RWPE2 (cell line): ENCODE results near the gene SRI.

Experiments
- ATAC-seq: fragments of 200-7000 bp; cut with Tn5 transposase; 3 replicates; pipeline ENCODE4 v1.9.1; 2021; ENCODE audit warnings: low read depth
- DNase-seq: peaks from one replicate; pipeline ENCODE4 v3.0.0-alpha.2; 2020; ENCODE audit warnings: low spot score
- H3K27ac ChIP-seq: fragments of 450-650 bp; 2 replicates; pipeline ENCODE4 v1.5.1; 2017; ENCODE audit warnings: mild to moderate bottlenecking; ENCODE audit not compliant: poor library complexity, severe bottlenecking
- H3K27me3 ChIP-seq: fragments of 250-450 bp; sonication (Bioruptor Pico); 2 replicates; pipeline ENCODE4 v1.5.1; 2021; ENCODE audit warnings: mild to moderate bottlenecking, moderate library complexity; ENCODE audit not compliant: insufficient read depth, poor library complexity, severe bottlenecking
- H3K36me3 ChIP-seq: fragments of 250-450 bp; sonication (Bioruptor Pico); 2 replicates; pipeline ENCODE4 v1.5.1; 2020; ENCODE audit warnings: low read depth, mild to moderate bottlenecking, moderate library complexity
- H3K4me1 ChIP-seq: fragments of 250-450 bp; sonication (Bioruptor Pico); 2 replicates; pipeline ENCODE4 v1.5.1; 2021; ENCODE audit warnings: mild to moderate bottlenecking, moderate library complexity; ENCODE audit not compliant: insufficient read depth, poor library complexity, severe bottlenecking
- H3K4me3 ChIP-seq: fragments of 250-450 bp; sonication (Bioruptor Pico); 2 replicates; pipeline ENCODE4 v1.5.1; 2021; ENCODE audit warnings: mild to moderate bottlenecking, moderate library complexity; ENCODE audit not compliant: severe bottlenecking
- H3K9me3 ChIP-seq: fragments of 250-450 bp; sonication (Bioruptor Pico); 2 replicates; pipeline ENCODE4 v1.5.1; 2021; ENCODE audit warnings: mild to moderate bottlenecking, moderate library complexity; ENCODE audit not compliant: severe bottlenecking
- TF ChIP-seq, protein P1 (sequence below): fragments of 450-650 bp; IDR thresholded peaks from one replicate; pipeline ENCODE4 v1.5.1; 2017; ENCODE audit warnings: mild to moderate bottlenecking, moderate library complexity; ENCODE audit not compliant: poor library complexity, severe bottlenecking

SRI gene

DNA sequence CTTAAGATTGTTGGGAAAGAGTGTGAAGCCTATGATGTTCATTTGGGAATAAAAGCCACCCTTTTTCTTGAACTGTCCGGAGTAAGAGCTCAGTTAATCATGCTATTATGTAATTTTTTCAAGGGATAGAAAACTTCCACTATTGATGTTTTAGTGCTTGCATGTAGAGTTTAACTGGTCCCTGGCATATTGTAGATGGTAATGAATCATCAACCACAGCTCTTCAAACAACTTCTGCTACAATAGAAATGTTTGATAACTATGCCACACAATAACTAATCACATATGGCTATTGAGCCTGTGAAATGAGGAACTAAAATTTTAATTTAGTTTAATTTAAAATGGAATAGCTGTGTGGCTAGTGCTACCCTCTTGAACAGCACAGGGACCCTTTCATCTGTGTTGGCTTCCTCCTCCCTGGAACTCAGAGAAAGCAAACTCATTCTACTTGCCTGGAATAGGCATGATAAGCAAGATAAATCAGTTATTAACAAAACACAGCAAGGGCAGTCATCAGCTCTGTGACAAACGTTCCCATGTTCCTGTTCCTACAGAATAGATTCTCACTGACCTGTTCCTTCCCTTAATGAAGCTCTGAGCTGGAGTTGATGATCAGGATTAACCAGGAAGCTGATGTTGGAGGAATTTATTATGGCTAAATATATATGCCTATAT is 4.9 kb upstream of the SRI start:
- Histone ChIP-seq H3K27ac (peak overlapping the region; percentile 6), H3K4me3 (no peak overlapping the region), H3K36me3 (no peaks in the 10 kb centered on the region), H3K27me3 (no peaks in the 10 kb centered on the region), H3K4me1 (peaks cover 27% of the 10 kb centered on the region), H3K9me3 (no peaks in the 10 kb centered on the region)
- DNase-seq (no peak), ATAC-seq (peak; percentile 50)
- TF ChIP-seq, protein P1, sequence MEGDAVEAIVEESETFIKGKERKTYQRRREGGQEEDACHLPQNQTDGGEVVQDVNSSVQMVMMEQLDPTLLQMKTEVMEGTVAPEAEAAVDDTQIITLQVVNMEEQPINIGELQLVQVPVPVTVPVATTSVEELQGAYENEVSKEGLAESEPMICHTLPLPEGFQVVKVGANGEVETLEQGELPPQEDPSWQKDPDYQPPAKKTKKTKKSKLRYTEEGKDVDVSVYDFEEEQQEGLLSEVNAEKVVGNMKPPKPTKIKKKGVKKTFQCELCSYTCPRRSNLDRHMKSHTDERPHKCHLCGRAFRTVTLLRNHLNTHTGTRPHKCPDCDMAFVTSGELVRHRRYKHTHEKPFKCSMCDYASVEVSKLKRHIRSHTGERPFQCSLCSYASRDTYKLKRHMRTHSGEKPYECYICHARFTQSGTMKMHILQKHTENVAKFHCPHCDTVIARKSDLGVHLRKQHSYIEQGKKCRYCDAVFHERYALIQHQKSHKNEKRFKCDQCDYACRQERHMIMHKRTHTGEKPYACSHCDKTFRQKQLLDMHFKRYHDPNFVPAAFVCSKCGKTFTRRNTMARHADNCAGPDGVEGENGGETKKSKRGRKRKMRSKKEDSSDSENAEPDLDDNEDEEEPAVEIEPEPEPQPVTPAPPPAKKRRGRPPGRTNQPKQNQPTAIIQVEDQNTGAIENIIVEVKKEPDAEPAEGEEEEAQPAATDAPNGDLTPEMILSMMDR, result no peak

DNA sequence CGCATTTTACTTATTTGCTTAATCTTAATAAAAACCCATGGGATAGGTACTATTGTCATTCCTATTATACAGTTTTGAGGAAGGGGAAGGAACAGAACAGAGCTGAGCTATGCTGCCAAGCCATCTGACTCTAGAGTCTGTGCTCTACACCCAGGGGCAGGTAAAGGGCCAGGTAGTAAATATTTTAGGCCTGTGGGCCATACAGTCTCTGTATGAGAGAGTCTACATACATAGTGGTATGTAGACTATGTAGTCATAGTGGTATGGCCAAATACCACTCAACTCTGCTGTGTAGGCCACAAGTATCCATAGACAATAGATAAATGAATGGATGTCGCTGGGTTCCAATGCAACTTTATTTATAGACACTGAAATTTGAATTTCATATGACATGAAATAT is 3.4 kb upstream of the SRI start:
- Histone ChIP-seq H3K27ac (no peak overlapping the region), H3K36me3 (peaks cover 3% of the 10 kb centered on the region; the same call in 1 of the 2 replicates), H3K4me1 (peaks cover 32% of the 10 kb centered on the region), H3K4me3 (no peak overlapping the region), H3K27me3 (no peaks in the 10 kb centered on the region), H3K9me3 (no peaks in the 10 kb centered on the region)
- TF ChIP-seq, protein P1, result no peak
- no peak for ATAC-seq
- DNase-seq, result no peak

DNA sequence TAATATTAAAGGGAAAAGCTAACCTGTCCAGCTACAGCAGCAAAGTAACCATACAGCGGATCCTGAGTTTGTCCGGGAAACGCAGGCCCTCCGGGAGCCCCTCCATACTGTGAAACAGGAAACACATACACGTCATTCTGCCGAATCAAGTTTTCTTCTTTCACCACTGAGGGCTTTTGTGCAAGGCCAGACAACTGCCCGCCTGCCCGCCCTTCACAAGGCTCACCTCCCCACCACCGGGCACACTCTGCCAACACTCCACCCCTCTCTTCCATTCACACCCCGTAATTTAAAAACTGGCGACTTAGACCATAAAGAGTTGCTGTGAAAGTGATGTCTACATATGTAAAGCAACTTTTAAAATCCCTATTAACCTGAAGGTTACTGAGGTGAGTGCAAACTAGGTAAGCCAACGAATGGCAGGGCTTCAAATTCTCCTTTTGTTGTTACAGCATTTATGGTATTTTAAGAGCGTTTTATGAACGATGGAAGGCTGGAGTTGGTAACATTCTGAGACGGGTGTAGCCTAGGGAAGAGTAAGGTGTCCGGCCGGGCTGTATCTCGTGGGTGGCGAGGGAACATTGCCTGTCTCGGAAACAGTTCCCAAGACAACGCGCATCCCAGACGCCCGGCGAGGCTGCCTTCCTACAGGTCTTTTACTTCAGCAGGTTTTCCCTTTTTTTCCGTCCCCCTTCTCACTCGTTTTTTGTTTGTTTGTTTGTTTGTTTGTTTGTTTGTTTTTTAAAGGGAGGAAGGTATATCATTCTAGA is 817 bp downstream of the SRI start:
- Histone ChIP-seq H3K27me3 (no peaks in the 10 kb centered on the region), H3K36me3 (peaks cover 43% of the 10 kb centered on the region), H3K27ac (peak overlapping the region; percentile 38), H3K9me3 (no peaks in the 10 kb centered on the region), H3K4me1 (peaks cover 7% of the 10 kb centered on the region), H3K4me3 (peak overlapping the region; percentile 99)
- peak; percentile 56 for ATAC-seq
- no peak for DNase-seq
- TF ChIP-seq, protein P1, result no peak

DNA sequence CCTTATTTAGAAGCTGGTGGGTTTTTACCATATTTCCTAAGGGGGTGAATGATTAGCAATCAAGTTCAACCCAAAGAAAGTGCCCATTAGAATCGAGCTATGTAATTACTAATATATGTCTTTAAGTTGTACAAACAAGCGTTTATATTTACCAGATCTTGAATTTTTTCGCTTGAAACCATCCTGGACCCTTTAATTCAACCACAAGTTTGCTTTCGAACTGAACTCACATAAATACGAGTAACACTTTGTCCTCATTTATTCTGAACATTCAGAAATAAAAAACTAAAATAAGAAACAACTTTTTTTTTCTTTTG is 1.5 kb downstream of the SRI start:
- H3K27me3 ChIP-seq, result no peaks in the 10 kb centered on the region
- H3K4me1 ChIP-seq, result peaks cover 5% of the 10 kb centered on the region
- H3K36me3 ChIP-seq, result peaks cover 49% of the 10 kb centered on the region
- H3K4me3 ChIP-seq, result peak overlapping the region; percentile 99
- no peaks in the 10 kb centered on the region for H3K9me3 ChIP-seq
- DNase-seq, result no peak
- no peak for ATAC-seq
- TF ChIP-seq, protein P1, result no peak
- peak overlapping the region; percentile 38 for H3K27ac ChIP-seq
